RKO (cell line): ENCODE measurements around the gene POFUT1.

ENCODE experiments used
- DNase-seq: peaks from one replicate; pipeline ENCODE4 v3.0.0-alpha.2; 2016; ENCODE audit warnings: low spot score

Gene POFUT1

DNA sequence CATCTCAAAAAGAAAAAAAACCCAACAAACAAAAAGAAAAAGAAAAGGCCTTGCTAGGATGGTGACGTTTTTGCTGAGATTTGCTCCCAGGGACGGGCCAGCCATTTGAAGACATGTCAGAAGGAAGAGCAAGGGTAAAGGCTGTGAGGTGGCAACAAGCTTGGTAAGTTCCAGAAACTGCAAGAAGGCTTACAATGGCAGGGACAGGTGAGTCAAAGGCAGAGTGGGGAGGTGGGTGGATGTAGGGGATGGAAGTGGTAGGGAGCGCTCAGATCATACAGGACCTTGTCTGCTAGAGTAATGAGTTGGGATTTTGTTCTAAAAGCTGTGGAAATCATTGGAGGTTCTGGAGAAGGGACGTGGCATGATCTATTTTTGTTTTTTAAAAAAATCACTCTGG, 74.0 kb downstream of the POFUT1 start:
- no peak for DNase-seq

DNA sequence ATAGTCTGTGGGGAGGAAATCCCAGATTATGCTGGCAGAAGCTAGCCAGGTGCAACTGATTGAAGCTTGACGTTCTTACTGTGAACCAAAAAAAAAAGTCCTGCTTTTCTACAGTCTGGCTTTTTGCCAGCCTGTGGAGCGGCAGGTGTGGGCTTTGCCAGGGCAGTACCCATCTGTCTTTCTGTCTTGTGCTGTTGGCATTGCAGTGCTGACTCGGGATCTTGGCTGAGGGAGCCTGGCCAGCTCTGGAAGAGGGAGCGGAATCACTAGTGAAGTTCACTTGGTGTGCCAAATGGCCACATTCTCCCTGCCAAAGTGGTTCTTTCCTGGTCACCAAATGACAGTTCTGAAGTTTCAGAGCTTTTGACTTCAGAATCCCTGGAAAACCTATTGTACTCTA, 74.8 kb downstream of the POFUT1 start:
- no peak for DNase-seq

DNA sequence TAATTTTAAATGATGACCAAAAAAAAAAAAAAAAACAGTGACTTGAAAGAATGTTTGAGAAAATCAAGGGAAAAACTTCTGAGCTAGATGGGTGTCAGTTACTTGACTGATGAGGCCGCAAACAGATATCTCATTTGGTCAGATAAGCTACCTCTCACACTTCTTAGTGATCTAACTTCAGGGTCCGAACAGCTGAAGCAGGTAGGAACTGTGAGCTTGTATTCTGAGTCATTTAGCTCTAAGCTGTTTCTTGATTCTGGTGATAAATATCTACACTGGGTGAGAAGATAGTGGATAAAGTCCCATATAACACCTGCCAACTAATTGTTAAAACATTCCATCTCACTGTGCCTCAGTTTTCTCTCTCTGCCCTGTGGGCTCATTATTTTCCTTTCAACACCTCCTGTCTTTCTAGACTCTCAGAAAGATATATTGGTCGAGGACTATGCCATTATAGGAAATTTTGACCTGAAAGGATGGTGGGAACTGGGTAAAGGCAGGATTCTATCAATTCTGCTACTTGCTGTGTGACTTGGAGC, 77.5 kb downstream of the POFUT1 start:
- no peak for DNase-seq

GRCh38 chr20:32285621-32286371, 78.1 kb downstream of the POFUT1 start:
- no peak for DNase-seq

- DNase-seq = no peak
Measured at GRCh38 chr20:32287231-32287638, 79.6 kb downstream of the POFUT1 start.
